Adrenal gland (tissue), 12 donors: ENCODE measurements around the gene COL5A1. TPM values are rescaled to one million over a fixed set of nuclear protein-coding genes. Genes with fewer than 3 reads are reported as not detected.
A peak's percentile ranks its signal among the peaks of the same experiment; 100 is the strongest.

ENCODE experiments used
- DNase-seq, 7 donors: peaks; one replicate each; pipeline ENCODE4 v3.0.0-alpha.2; 2019 to 2020
- H3K27ac ChIP-seq, 5 donors: fragments of 200-600 bp; sonication (generic) in 4 of 5; 1 replicate in 3 of 5; 2 replicates in 2 of 5; pipeline versions ENCODE4 v1.5.1 to v1.8.0; 2016 to 2020; ENCODE audit warnings: mild to moderate bottlenecking in 1 of 5
- H3K27me3 ChIP-seq: fragments of 200-600 bp; 2 replicates; pipeline ENCODE4 v1.8.0; 2021
- H3K36me3 ChIP-seq, 2 donors: fragments of 200-600 bp; replicated peaks in 1 of 2; 1 replicate in 1 of 2; 2 replicates in 1 of 2; pipeline versions ENCODE4 v1.5.1 to v1.8.0; 2018 to 2022
- H3K4me1 ChIP-seq, 2 donors: fragments of 200-600 bp; replicated peaks in 1 of 2; 1 replicate in 1 of 2; 2 replicates in 1 of 2; pipeline versions ENCODE4 v1.5.1 to v1.8.0; 2018 to 2021
- H3K4me3 ChIP-seq, 4 donors: fragments of 200-600 bp; sonication (generic) in 3 of 4; one replicate each; pipeline ENCODE4 v1.5.1; 2016 to 2018
- H3K9me3 ChIP-seq, 3 donors: fragments of 200-600 bp; sonication (generic) in 1 of 3; replicated peaks in 1 of 3; 1 replicate in 2 of 3; 2 replicates in 1 of 3; pipeline versions ENCODE4 v1.5.1 to v1.8.0; 2016 to 2021
- CTCF ChIP-seq, 6 experiments: fragments of 450-650 bp in 4 of 6; fragments of 200-600 bp in 2 of 6; sonication (generic) in 1 of 6; IDR thresholded peaks; 1 replicate in 5 of 6; 2 replicates in 1 of 6; pipeline versions ENCODE4 v1.5.1 to v1.8.0; 2016 to 2021; ENCODE audit warnings: antibody characterized with exemption in 6 of 6, mild to moderate bottlenecking in 2 of 6, moderate library complexity in 1 of 6
- POLR2A ChIP-seq, 2 donors: fragments of 450-650 bp; IDR thresholded peaks; one replicate each; pipeline ENCODE4 v1.6.1; 2017; ENCODE audit warnings: antibody characterized with exemption in 2 of 2, mild to moderate bottlenecking in 2 of 2, moderate library complexity in 1 of 2
- WGBS, 4 donors: extraction: QIAGEN DNeasy Blood & Tissue Kit in 2 of 4; methylation state at CpG; one replicate each; pipeline versions ENCODE4 v1.1.5 to v1.1.7; 2013 to 2017; 5-methylcytosine and 5-hydroxymethylcytosine counted together
- intact Hi-C, 2 donors: fragments of 100-400 bp; cut with DNase I; formaldehyde crosslinking; loops; one replicate each; pipeline versions ENCODE4 v1.14.1 to v1.15.0; 2022 to 2023
- polyA plus RNA-seq, 3 donors: library from polyadenylated mRNA; stranded (reverse); fragments of 200-250 nt in 2 of 3; fragments of 350-450 nt in 1 of 3; fragmentation: Illumina TruSeq in 1 of 3; extraction: RNeasy Lipid Tissue Mini Kit (QIAGEN cat#74804) in 1 of 3; gene quantifications; one replicate each; pipeline ENCODE4 v1.2.3, GENCODE V29; 2013 to 2014
- total RNA-seq, 9 donors: library from RNA; depleted of rRNA in 4 of 9; stranded (reverse); fragments of >200 nt in 4 of 9; fragments of 120-200 nt in 1 of 9; fragmentation: NEBNext Ultra II Directional in 1 of 9; extraction: Animal tissue kit (Norgen Biotek cat#: 25700) in 1 of 9; gene quantifications; one replicate each; pipeline versions ENCODE4 v1.1.0 to v1.2.4, GENCODE V29; 2013 to 2023
- donor health status: healthy with polysubstance abuse.
- donor health status: Bipolar disorder and iron deficiency.
- donor health status: DM: yes; HTN: yes; CAD: no.
- donor health status: DM: no; HTN: no; CAD: no.
- donor health status: DM: no; HTN: no; CAD: no.
- donor health status: DM: yes; HTN: yes; CAD: no.

Gene COL5A1
- total and polyA plus RNA-seq, 12 donors = 3.5 to 45.5 (median 29.3) TPM

- Histone ChIP-seq H3K4me3 (no peak overlapping the region), H3K27ac (no peak overlapping the region), H3K36me3 (no peaks in the 10 kb centered on the region), H3K4me1 (peaks cover 0 to 10% of the 10 kb centered on the region in 2 donors), H3K27me3 (no peaks in the 10 kb centered on the region), H3K9me3 (no peaks in the 10 kb centered on the region)
- TF ChIP-seq CTCF (IDR thresholded peaks at IDR 0.05) (no peak), POLR2A (IDR thresholded peaks at IDR 0.05) (no peak)
- WGBS, 4 donors = 84 to 93% (median 92%) methylated on average over 4 of the region's 4 CpGs
- intact Hi-C loops = no loop called here
- DNase-seq = peak in 3 of 7 donors; percentile 1 to 34 (median 7)
These were observed 235.9 kb downstream of the COL5A1 start for GRCh38 chr9:134877541-134877940.

DNA sequence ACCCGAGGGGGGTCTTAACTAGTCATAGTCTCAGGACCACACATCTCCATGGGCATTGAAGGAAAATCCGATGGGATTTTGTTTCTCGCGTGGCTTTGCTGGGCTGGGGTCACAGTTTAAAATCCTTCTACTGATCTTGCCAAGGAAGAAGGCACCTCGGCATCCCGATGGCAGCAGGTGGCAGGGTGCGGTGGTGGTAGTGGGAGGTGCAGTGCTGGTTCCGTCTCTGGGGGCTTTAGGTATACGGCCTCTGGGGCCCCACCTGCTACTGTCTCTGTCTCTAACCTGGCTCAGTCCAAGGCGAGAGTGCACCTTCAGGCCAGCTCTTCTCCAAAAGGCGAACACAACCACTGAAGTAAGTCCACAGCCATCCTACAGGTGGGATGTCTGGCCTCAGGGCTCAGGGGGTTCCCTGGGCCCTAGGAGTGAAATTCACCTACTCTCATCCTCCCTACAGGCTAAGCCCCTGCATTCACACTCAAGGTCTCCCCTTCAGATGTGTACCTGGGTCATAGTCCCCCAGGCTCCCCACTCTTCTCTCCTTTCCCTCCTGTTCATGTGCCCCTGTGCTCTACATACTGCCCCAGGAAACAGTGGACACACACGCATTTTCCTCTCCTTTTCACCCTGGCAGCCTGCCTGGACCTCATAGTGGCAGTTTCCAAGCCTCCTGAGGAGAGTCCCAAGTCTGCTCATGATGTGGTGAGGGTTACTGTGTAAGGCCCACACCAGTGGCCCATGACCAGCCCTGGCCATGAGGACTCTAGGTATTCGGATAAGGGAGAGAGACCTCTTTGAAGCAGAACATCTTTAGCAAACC is 238.3 kb downstream of the COL5A1 start:
- intact Hi-C loops = no loop called here
- 78 to 86% (median 85%) methylated on average over 8 to 13 of the region's 13 CpGs for WGBS, 4 donors
- DNase-seq = peak in 6 of 7 donors; percentile 30 to 72 (median 57)
- Histone ChIP-seq H3K36me3 (no peaks in the 10 kb centered on the region), H3K9me3 (no peaks in the 10 kb centered on the region), H3K4me3 (no peak overlapping the region), H3K4me1 (peaks cover 0 to 10% of the 10 kb centered on the region in 2 donors), H3K27me3 (no peaks in the 10 kb centered on the region), H3K27ac (peak overlapping the region in 2 of 5 donors; percentile 31 to 47)
- no peak for TF ChIP-seq POLR2A (IDR thresholded peaks at IDR 0.05)
- no peak for TF ChIP-seq CTCF (IDR thresholded peaks at IDR 0.05)

GRCh38 chr9:134880484-134881312 is 239.1 kb downstream of the COL5A1 start, which contains the start of gene FCN2:
TSS of gene FCN2 (plus strand) at chr9:134880810. CDS start at chr9:134880822, 12 bp downstream.
- Histone ChIP-seq H3K36me3 (no peaks in the 10 kb centered on the region), H3K4me3 (peak within 1 kb of the TSS in 1 of 4 donors; percentile 6), H3K27me3 (no peaks in the 10 kb centered on the region), H3K27ac (peak within 1 kb of the TSS in 2 of 5 donors; percentile 31 to 47), H3K4me1 (peaks cover 0 to 10% of the 10 kb centered on the region in 2 donors), H3K9me3 (no peaks in the 10 kb centered on the region)
- no peak for TF ChIP-seq CTCF (IDR thresholded peaks at IDR 0.05)
- TF ChIP-seq POLR2A (IDR thresholded peaks at IDR 0.05) = no peak
- 56 to 72% (median 66%) methylated on average over 18 to 25 of the region's 25 CpGs for WGBS, 4 donors
- intact Hi-C loops = no loop called here
- DNase-seq = peak; percentile 53 to 85 (median 69)

DNA sequence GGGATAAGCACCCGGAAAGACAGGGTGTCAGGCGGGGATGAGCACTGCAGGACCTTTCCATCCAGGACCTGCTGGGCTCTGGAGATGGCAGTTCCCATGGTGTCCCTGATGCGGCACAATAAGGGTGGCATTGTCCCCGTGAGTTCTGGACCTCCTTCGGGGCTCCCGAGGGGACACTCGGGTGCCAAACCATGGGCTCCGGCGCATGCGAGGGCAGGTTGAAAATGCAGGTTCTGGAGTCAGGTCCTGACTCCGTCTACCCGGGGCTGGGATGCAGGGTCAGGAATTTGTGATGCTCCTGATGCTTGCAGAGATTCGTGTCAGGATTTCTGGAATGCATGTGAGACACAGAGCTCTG is 239.7 kb downstream of the COL5A1 start:
- peak overlapping the region in 1 of 4 donors; percentile 6 for H3K4me3 ChIP-seq
- H3K9me3 ChIP-seq = no peaks in the 10 kb centered on the region
- DNase-seq = peak in 2 of 7 donors; percentile 6 to 36
- H3K27me3 ChIP-seq = no peaks in the 10 kb centered on the region
- H3K4me1 ChIP-seq = peaks cover 0 to 10% of the 10 kb centered on the region in 2 donors
- no peak overlapping the region for H3K27ac ChIP-seq
- H3K36me3 ChIP-seq = no peaks in the 10 kb centered on the region
- intact Hi-C loops = no loop called here
- TF ChIP-seq POLR2A (IDR thresholded peaks at IDR 0.05) = no peak
- TF ChIP-seq CTCF (IDR thresholded peaks at IDR 0.05) = no peak
- 84 to 95% (median 89%) methylated on average over 5 to 13 of the region's 13 CpGs for WGBS, 4 donors
